ENCODE data around the gene PDYN.

- TF ChIP-seq CTCF (IDR thresholded peaks at IDR 0.05 in 8 of 11, conservative IDR thresholded peaks at IDR 0.05 in 3 of 11) (no peak), POLR2A (IDR thresholded peaks at IDR 0.05) (no peak)
Measured at GRCh38 chr20:1934156-1934555, 59.7 kb downstream of the PDYN start.

Data from spleen (tissue), 7 donors.